ENCODE measurements around the gene DSCAML1. TPM values are rescaled to one million over a fixed set of nuclear protein-coding genes. Genes with fewer than 3 reads are reported as not detected.

Gene DSCAML1
- total and polyA plus RNA-seq, 2 of the 8 experiments (the other 6 are each of a cell fraction or from before 2014, with no cell fraction given) = 0.19 to 0.24 TPM

GRCh38 chr11:117525866-117526542 lies 271.0 kb downstream of the DSCAML1 start (continued):
- no peak for TF ChIP-seq E2F6 (IDR thresholded peaks at IDR 0.05)
- TF ChIP-seq HDAC6 (IDR thresholded peaks at IDR 0.05; ENCODE audit: low read depth, low read length) = no peak
- no peak for TF ChIP-seq CREB1 (IDR thresholded peaks at IDR 0.05)

All from H1 (cell line).